GM18907 (cell line): ENCODE measurements around the gene BARHL1.

Source experiments
- ATAC-seq: cut with Tn5 transposase; IDR thresholded peaks from one replicate; pipeline ENCODE4 v1.9.1; 2021; ENCODE audit warnings: mild to moderate bottlenecking, moderate library complexity; ENCODE audit not compliant: unreplicated experiment

BARHL1 gene

GRCh38 chr9:132582276-132582785 lies at the start of gene BARHL1:
Gene BARHL1, plus strand, starts transcription at chr9:132582606. Its CDS starts 192 bp downstream, at chr9:132582798.
- ATAC-seq, result no peak

- ATAC-seq, result no peak
Observed at GRCh38 chr9:132534832-132535231, 47.6 kb upstream of the BARHL1 start.

- ATAC-seq, result no peak
Observed at GRCh38 chr9:132536124-132536523, 46.3 kb upstream of the BARHL1 start.

GRCh38 chr9:132537352-132537751 lies 45.1 kb upstream of the BARHL1 start:
- no peak for ATAC-seq

- no peak for ATAC-seq
Observed at GRCh38 chr9:132538071-132538470, 44.3 kb upstream of the BARHL1 start.

- ATAC-seq, result no peak
Observed at GRCh38 chr9:132539096-132539495, 43.3 kb upstream of the BARHL1 start.

- ATAC-seq, result no peak
Observed at GRCh38 chr9:132541051-132541450, 41.4 kb upstream of the BARHL1 start.

GRCh38 chr9:132541870-132542830 lies 40.3 kb upstream of the BARHL1 start:
- no peak for ATAC-seq

GRCh38 chr9:132543251-132543650 lies 39.2 kb upstream of the BARHL1 start:
- ATAC-seq, result no peak

- no peak for ATAC-seq
Observed at GRCh38 chr9:132543960-132544359, 38.4 kb upstream of the BARHL1 start.

GRCh38 chr9:132545578-132545977 lies 36.8 kb upstream of the BARHL1 start:
- no peak for ATAC-seq

GRCh38 chr9:132546148-132547051 lies 36.0 kb upstream of the BARHL1 start:
- ATAC-seq, result no peak

GRCh38 chr9:132547052-132547431 lies 35.4 kb upstream of the BARHL1 start:
- no peak for ATAC-seq

GRCh38 chr9:132547436-132547835 lies 35.0 kb upstream of the BARHL1 start:
- no peak for ATAC-seq

GRCh38 chr9:132547976-132548730 lies 34.3 kb upstream of the BARHL1 start:
- no peak for ATAC-seq

GRCh38 chr9:132548751-132549640 lies 33.4 kb upstream of the BARHL1 start:
- no peak for ATAC-seq

GRCh38 chr9:132551556-132551955 lies 30.9 kb upstream of the BARHL1 start:
- no peak for ATAC-seq

- no peak for ATAC-seq
Observed at GRCh38 chr9:132552041-132552440, 30.4 kb upstream of the BARHL1 start.

GRCh38 chr9:132554755-132555154 lies 27.7 kb upstream of the BARHL1 start:
- ATAC-seq, result no peak

GRCh38 chr9:132555528-132555927 lies 26.9 kb upstream of the BARHL1 start:
- no peak for ATAC-seq
